HEK293 (cell line): Measurements from ENCODE around the gene ASB16.

Source experiments
- GLIS2 ChIP-seq: fragments of 450-650 bp; formaldehyde crosslinking; IDR thresholded peaks from 2 replicates; pipeline ENCODE4 v1.5.1; 2016; ENCODE audit warnings: missing biosample characterization, missing genetic modification characterization
- IKZF3 ChIP-seq: fragments of 450-650 bp; IDR thresholded peaks from 2 replicates; pipeline ENCODE4 v1.5.0; 2018; ENCODE audit warnings: missing biosample characterization, mild to moderate bottlenecking, missing genetic modification characterization, moderate library complexity
- KLF7 ChIP-seq: fragments of 450-650 bp; formaldehyde crosslinking; IDR thresholded peaks from 2 replicates; pipeline ENCODE4 v1.5.1; 2016; ENCODE audit warnings: missing biosample characterization, missing genetic modification characterization, borderline replicate concordance
- MYNN ChIP-seq: fragments of 450-650 bp; formaldehyde crosslinking; IDR thresholded peaks from 2 replicates; pipeline ENCODE4 v1.5.1; 2016; ENCODE audit warnings: missing biosample characterization, missing genetic modification characterization, borderline replicate concordance
- WT1 ChIP-seq: fragments of 450-650 bp; formaldehyde crosslinking; IDR thresholded peaks from 2 replicates; pipeline ENCODE4 v1.5.1; 2016; ENCODE audit warnings: missing biosample characterization, missing genetic modification characterization
- ZBTB1 ChIP-seq: fragments of 450-650 bp; formaldehyde crosslinking; IDR thresholded peaks from 2 replicates; pipeline ENCODE4 v1.5.1; 2016; ENCODE audit warnings: missing biosample characterization, missing genetic modification characterization
- ZBTB11 ChIP-seq: fragments of 450-650 bp; formaldehyde crosslinking; conservative IDR thresholded peaks from 2 replicates; pipeline ENCODE4 v1.5.1; 2016; ENCODE audit warnings: low read depth, missing biosample characterization, missing genetic modification characterization
- ZFP3 ChIP-seq: fragments of 450-650 bp; formaldehyde crosslinking; IDR thresholded peaks from 2 replicates; pipeline ENCODE4 v1.5.1; 2016; ENCODE audit warnings: low read depth, missing biosample characterization, missing genetic modification characterization
- ZFP37 ChIP-seq: fragments of 450-650 bp; formaldehyde crosslinking; IDR thresholded peaks from 2 replicates; pipeline ENCODE4 v1.5.1; 2016; ENCODE audit warnings: missing biosample characterization, missing genetic modification characterization
- ZNF112 ChIP-seq: fragments of 450-650 bp; formaldehyde crosslinking; IDR thresholded peaks from 2 replicates; pipeline ENCODE4 v1.5.0; 2017; ENCODE audit warnings: missing biosample characterization, missing genetic modification characterization
- ZNF132 ChIP-seq: fragments of 450-650 bp; formaldehyde crosslinking; IDR thresholded peaks from 2 replicates; pipeline ENCODE4 v1.5.1; 2017; ENCODE audit warnings: missing biosample characterization, missing genetic modification characterization, borderline replicate concordance
- ZNF146 ChIP-seq: fragments of 450-650 bp; formaldehyde crosslinking; IDR thresholded peaks from 2 replicates; pipeline ENCODE4 v1.5.1; 2016; ENCODE audit warnings: missing biosample characterization, missing genetic modification characterization
- ZNF148 ChIP-seq: fragments of 450-650 bp; formaldehyde crosslinking; IDR thresholded peaks from 2 replicates; pipeline ENCODE4 v1.5.0; 2017; ENCODE audit warnings: missing biosample characterization, missing genetic modification characterization, borderline replicate concordance
- ZNF155 ChIP-seq: fragments of 450-650 bp; formaldehyde crosslinking; IDR thresholded peaks from 2 replicates; pipeline ENCODE4 v1.5.1; 2016; ENCODE audit warnings: missing biosample characterization, missing genetic modification characterization
- ZNF2 ChIP-seq: fragments of 450-650 bp; formaldehyde crosslinking; IDR thresholded peaks from 2 replicates; pipeline ENCODE4 v1.5.1; 2016; ENCODE audit warnings: missing biosample characterization, missing genetic modification characterization
- ZNF202 ChIP-seq: fragments of 450-650 bp; formaldehyde crosslinking; IDR thresholded peaks from 2 replicates; pipeline ENCODE4 v1.5.1; 2016; ENCODE audit warnings: missing biosample characterization, missing genetic modification characterization, borderline replicate concordance
- ZNF248 ChIP-seq: fragments of 450-650 bp; formaldehyde crosslinking; IDR thresholded peaks from 2 replicates; pipeline ENCODE4 v1.5.1; 2017; ENCODE audit warnings: missing biosample characterization, missing genetic modification characterization
- ZNF266 ChIP-seq: fragments of 450-650 bp; formaldehyde crosslinking; IDR thresholded peaks from 2 replicates; pipeline ENCODE4 v1.5.1; 2016; ENCODE audit warnings: missing biosample characterization, missing genetic modification characterization, low read depth
- ZNF280C ChIP-seq: fragments of 450-650 bp; formaldehyde crosslinking; IDR thresholded peaks from 2 replicates; pipeline ENCODE4 v1.5.1; 2016; ENCODE audit warnings: missing biosample characterization, missing genetic modification characterization
- ZNF335 ChIP-seq: fragments of 450-650 bp; formaldehyde crosslinking; conservative IDR thresholded peaks from 2 replicates; pipeline ENCODE4 v1.5.1; 2016; ENCODE audit warnings: missing biosample characterization, missing genetic modification characterization
- ZNF350 ChIP-seq: fragments of 450-650 bp; formaldehyde crosslinking; IDR thresholded peaks from 2 replicates; pipeline ENCODE4 v1.5.0; 2017; ENCODE audit warnings: missing biosample characterization, mild to moderate bottlenecking, missing genetic modification characterization
- ZNF48 ChIP-seq: fragments of 450-650 bp; formaldehyde crosslinking; IDR thresholded peaks from 2 replicates; pipeline ENCODE4 v1.5.1; 2016; ENCODE audit warnings: missing biosample characterization, missing genetic modification characterization
- ZNF530 ChIP-seq: fragments of 450-650 bp; formaldehyde crosslinking; IDR thresholded peaks from 2 replicates; pipeline ENCODE4 v1.5.1; 2016; ENCODE audit warnings: low read depth, missing biosample characterization, missing genetic modification characterization
- ZNF548 ChIP-seq: fragments of 450-650 bp; formaldehyde crosslinking; IDR thresholded peaks from 2 replicates; pipeline ENCODE4 v1.5.1; 2016; ENCODE audit warnings: missing biosample characterization, missing genetic modification characterization
- ZNF600 ChIP-seq: fragments of 450-650 bp; formaldehyde crosslinking; IDR thresholded peaks from 2 replicates; pipeline ENCODE4 v1.5.1; 2016; ENCODE audit warnings: missing biosample characterization, missing genetic modification characterization
- ZNF623 ChIP-seq: fragments of 450-650 bp; formaldehyde crosslinking; IDR thresholded peaks from 2 replicates; pipeline ENCODE4 v1.5.1; 2016; ENCODE audit warnings: missing biosample characterization, missing genetic modification characterization
- ZNF660 ChIP-seq: fragments of 450-650 bp; IDR thresholded peaks from 2 replicates; pipeline ENCODE4 v1.5.1; 2018; ENCODE audit warnings: missing biosample characterization, mild to moderate bottlenecking, missing genetic modification characterization
- ZSCAN23 ChIP-seq: fragments of 450-650 bp; formaldehyde crosslinking; IDR thresholded peaks from 2 replicates; pipeline ENCODE4 v1.5.1; 2016; ENCODE audit warnings: missing biosample characterization, missing genetic modification characterization

The ASB16 gene

DNA sequence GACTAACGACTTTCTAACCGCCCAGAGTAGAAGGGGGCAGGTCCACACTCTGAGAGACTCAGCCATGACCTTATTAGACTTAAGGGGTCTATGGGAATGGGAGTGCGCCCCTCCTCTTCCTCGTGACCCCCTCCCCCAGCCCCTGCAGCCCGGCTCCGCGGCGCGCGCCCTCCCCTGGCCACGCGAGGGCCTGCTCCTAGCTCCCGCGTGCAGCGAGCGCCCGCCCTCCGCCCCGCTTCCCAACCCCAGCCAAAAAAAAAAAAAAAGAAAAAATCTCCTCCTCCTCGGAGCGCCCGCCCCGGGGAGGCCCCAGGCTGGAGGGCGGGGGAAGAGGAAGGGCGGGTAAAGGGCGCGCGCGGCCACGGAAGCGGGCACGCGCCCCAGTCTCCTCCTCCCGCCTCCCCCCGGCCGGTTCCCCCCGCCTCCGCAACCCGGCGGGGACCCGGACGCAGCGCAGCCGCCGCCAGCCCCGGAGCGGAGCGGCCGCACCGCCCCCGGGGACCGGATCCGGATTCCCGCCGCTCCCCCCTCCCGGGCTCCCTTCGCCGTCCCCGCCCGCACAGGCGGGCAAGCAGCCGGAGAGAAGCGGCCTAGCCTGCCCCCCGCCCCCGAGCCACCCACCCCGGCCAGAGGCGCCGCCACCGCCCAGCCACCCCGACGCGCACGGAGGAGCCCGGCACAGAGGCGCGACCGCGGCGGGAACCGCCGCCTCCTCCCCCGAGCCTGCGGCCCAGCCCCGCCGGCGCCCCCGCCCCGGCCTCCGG is 48.0 kb downstream of the ASB16 start (continued):
- TF ChIP-seq ZNF623 (tag by site-specific recombination), result no peak
- TF ChIP-seq ZNF600 (tag by site-specific recombination), result no peak
- TF ChIP-seq ZNF335 (tag by site-specific recombination), result no peak
- TF ChIP-seq ZNF2 (tag by site-specific recombination), result no peak
- no peak for TF ChIP-seq ZNF48 (tag by site-specific recombination)
- no peak for TF ChIP-seq ZNF548 (tag by site-specific recombination)
- TF ChIP-seq ZFP3 (tag by site-specific recombination), result no peak
- TF ChIP-seq ZFP37, result no peak
- no peak for TF ChIP-seq ZNF132 (tag by site-specific recombination)
- no peak for TF ChIP-seq ZBTB1 (tag by site-specific recombination)
- no peak for TF ChIP-seq GLIS2
- TF ChIP-seq ZNF202 (tag by site-specific recombination), result no peak
- TF ChIP-seq ZSCAN23, result no peak
- TF ChIP-seq IKZF3 (tag by site-specific recombination), result no peak
- no peak for TF ChIP-seq ZNF350
- TF ChIP-seq ZNF660 (tag by site-specific recombination), result no peak
- no peak for TF ChIP-seq ZNF280C (tag by site-specific recombination)
- no peak for TF ChIP-seq ZNF146 (tag by site-specific recombination)
- TF ChIP-seq ZNF248 (tag by site-specific recombination), result no peak
- no peak for TF ChIP-seq ZNF266
- no peak for TF ChIP-seq ZNF112 (tag by site-specific recombination)
- TF ChIP-seq ZNF155, result no peak
- TF ChIP-seq KLF7 (tag by site-specific recombination), result no peak
- TF ChIP-seq ZBTB11, result no peak; the same call in 1 of the 2 replicates
- no peak for TF ChIP-seq ZNF148 (tag by site-specific recombination)
- TF ChIP-seq MYNN (tag by site-specific recombination), result no peak
- TF ChIP-seq WT1 (tag by site-specific recombination), result 0 out of 2 replicates have a peak, but pooled peaks have one; percentile 20
- TF ChIP-seq ZNF530 (tag by site-specific recombination), result no peak
